ENCODE data around the gene LYPLAL1. TPM values are rescaled to one million over a fixed set of nuclear protein-coding genes. Genes with fewer than 3 reads are reported as not detected.

Gene LYPLAL1
- total and polyA plus RNA-seq, 9 of the 15 experiments (the other 6 are each of a cell fraction or from before 2014, with no cell fraction given): 14.9 to 179 (median 46.3) TPM

- in situ Hi-C loops (cut with MboI): no loop called here
- no peaks in the 10 kb centered on the region for H3K27me3 ChIP-seq (ENCODE audit: control insufficient read depth in 2 of 2, insufficient read depth in 2 of 2, low read length in 2 of 2)
- H3K4me2 ChIP-seq (ENCODE audit: insufficient read depth, low read length): peak overlapping the region; percentile 40
- H4K20me1 ChIP-seq (replicated peaks; ENCODE audit: control insufficient read depth, insufficient read depth, low read length): no peaks in the 10 kb centered on the region
- 0% methylated on average over 1 of the region's 1 CpG for WGBS (ENCODE audit: insufficient coverage, low coverage, missing lambda C conversion rate)
- H3K4me1 ChIP-seq (replicated peaks in 1 of 2; ENCODE audit: control insufficient read depth in 2 of 2, insufficient read depth in 2 of 2, low read length in 2 of 2): peaks cover 0 to 14% of the 10 kb centered on the region in 2 experiments; a peak in 2 of 5 replicates
- H3K9me1 ChIP-seq (ENCODE audit: control insufficient read depth, insufficient read depth, low read length): no peaks in the 10 kb centered on the region
- ATAC-seq (peak; percentile 82), FAIRE-seq (peak; percentile 79), DNase-seq (ENCODE audit: extremely low read depth in 1 of 4, low spot score in 3 of 4) (peak; percentile 33 to 64 (median 52))
- ChIA-PET POLR2A (no interaction called here), CTCF (ENCODE audit: low intra/inter-chr PET ratio) (no interaction called here)
- BruUV-seq (replicated peaks): no TSS peak
- peak overlapping the region; percentile 97 for H2AFZ ChIP-seq (ENCODE audit: low read depth, low read length)
- peak overlapping the region; percentile 64 for H3K27ac ChIP-seq (ENCODE audit: extremely low read depth, low read depth, low read length)
- no peaks in the 10 kb centered on the region for H3K9me3 ChIP-seq (replicated peaks; ENCODE audit: control insufficient read depth, insufficient read depth, low read depth, low read length)
- intact Hi-C loops (cut with micrococcal nuclease): no loop called here
- H3K36me3 ChIP-seq (ENCODE audit: control insufficient read depth, insufficient read depth, low read length): no peaks in the 10 kb centered on the region
- no peaks in the 10 kb centered on the region for H3K79me2 ChIP-seq (ENCODE audit: control insufficient read depth, insufficient read depth, low read length)
- H3K4me3 ChIP-seq: no peak overlapping the region
- H3K9ac ChIP-seq (ENCODE audit: insufficient read depth in 1 of 2, low read depth in 2 of 2, low read length in 2 of 2): peak overlapping the region in 1 of 2 experiments; percentile 13; a peak in 2 of 4 replicates
- TF ChIP-seq ZNF76 (CRISPR knock-in tag; IDR thresholded peaks at IDR 0.05; ENCODE audit: borderline replicate concordance): no peak
- no peak for TF ChIP-seq ATF1 (CRISPR knock-in tag; IDR thresholded peaks at IDR 0.05)
- TF ChIP-seq ATF1 (tag; IDR thresholded peaks at IDR 0.05): no peak
- TF ChIP-seq SOX6 (IDR thresholded peaks at IDR 0.05): peak; percentile 17; the same call in 1 of the 2 replicates
- TF ChIP-seq ZNF12 (CRISPR knock-in tag; IDR thresholded peaks at IDR 0.05): no peak
- TF ChIP-seq KDM1A (IDR thresholded peaks at IDR 0.05): no peak
- TF ChIP-seq SMARCA4 (IDR thresholded peaks at IDR 0.05): peak; percentile 63
- no peak for TF ChIP-seq GATAD2B (IDR thresholded peaks at IDR 0.05; ENCODE audit: borderline replicate concordance)
- TF ChIP-seq ZNF124 (CRISPR knock-in tag; IDR thresholded peaks at IDR 0.05): no peak
- no peak for TF ChIP-seq ZNF143 (CRISPR knock-in tag; IDR thresholded peaks at IDR 0.05)
- no peak for TF ChIP-seq PURB (CRISPR knock-in tag; IDR thresholded peaks at IDR 0.05; ENCODE audit: low read depth)
- no peak for TF ChIP-seq ZNF696 (CRISPR knock-in tag; conservative IDR thresholded peaks at IDR 0.05)
- TF ChIP-seq MTA2 (IDR thresholded peaks at IDR 0.05; ENCODE audit: low read depth): no peak; the same call in 1 of the 2 replicates
- no peak for TF ChIP-seq IFI16 (CRISPR knock-in tag; IDR thresholded peaks at IDR 0.05)
- no peak for TF ChIP-seq ZNF551 (CRISPR knock-in tag; IDR thresholded peaks at IDR 0.05)
- TF ChIP-seq PTRF (tag; IDR thresholded peaks at IDR 0.05): no peak
- TF ChIP-seq NCOR1 (IDR thresholded peaks at IDR 0.05): 0 out of 2 replicates have a peak, but pooled peaks have one; percentile 22
- no peak for TF ChIP-seq HBP1 (CRISPR knock-in tag; IDR thresholded peaks at IDR 0.05)
- TF ChIP-seq NFRKB (IDR thresholded peaks at IDR 0.05; ENCODE audit: low read depth): no peak
- TF ChIP-seq CBFA2T3 (IDR thresholded peaks at IDR 0.05): peak; percentile 70; the same call in 1 of the 2 replicates
- TF ChIP-seq ETV1 (tag; conservative IDR thresholded peaks at IDR 0.05; ENCODE audit: low read depth): peak; percentile 75
- TF ChIP-seq U2AF2 (optimal IDR thresholded peaks at IDR 0.05; ENCODE audit: low read depth, low read length): no peak
- no peak for TF ChIP-seq ELF2 (CRISPR knock-in tag; IDR thresholded peaks at IDR 0.05)
- TF ChIP-seq EWSR1 (IDR thresholded peaks at IDR 0.05; ENCODE audit: borderline replicate concordance, low read depth, partially characterized antibody): no peak
- TF ChIP-seq SREBF2 (CRISPR knock-in tag; IDR thresholded peaks at IDR 0.05): no peak
- TF ChIP-seq HES1 (IDR thresholded peaks at IDR 0.05; ENCODE audit: low read depth): no peak
Measured at GRCh38 chr1:219155135-219155534, 18.5 kb upstream of the LYPLAL1 start.
